GM18526 (cell line): ENCODE results near the gene MUS81.

ENCODE experiments used
- POLR2A ChIP-seq: IDR thresholded peaks from 3 replicates; pipeline ENCODE4 v1.6.1; 2011; ENCODE audit not compliant: insufficient read length; ENCODE audit errors: extremely low read depth

Gene MUS81

GRCh38 chr11:65833297-65834030, 26.8 kb upstream of the MUS81 start, which contains the start of gene SNX32:
Gene SNX32 (plus strand): TSS chr11:65833963. CDS start chr11:65834066, 103 bp downstream.
- peak; percentile 55 for TF ChIP-seq POLR2A

GRCh38 chr11:65834202-65834601, 26.0 kb upstream of the MUS81 start:
- TF ChIP-seq POLR2A = no peak

- TF ChIP-seq POLR2A = no peak
These were observed 18.1 kb upstream of the MUS81 start for GRCh38 chr11:65842144-65842543.

- no peak for TF ChIP-seq POLR2A
These were observed 16.4 kb upstream of the MUS81 start for GRCh38 chr11:65843811-65844210.

- no peak for TF ChIP-seq POLR2A
These were observed 15.9 kb upstream of the MUS81 start for GRCh38 chr11:65844231-65844872.

GRCh38 chr11:65847746-65848145, 12.5 kb upstream of the MUS81 start:
- no peak for TF ChIP-seq POLR2A

GRCh38 chr11:65849366-65849765, 10.9 kb upstream of the MUS81 start:
- TF ChIP-seq POLR2A = no peak

GRCh38 chr11:65849771-65850216, 10.4 kb upstream of the MUS81 start:
- TF ChIP-seq POLR2A = no peak

- no peak for TF ChIP-seq POLR2A
These were observed 9.8 kb upstream of the MUS81 start for GRCh38 chr11:65850217-65851082.

- no peak for TF ChIP-seq POLR2A
These were observed 9.1 kb upstream of the MUS81 start for GRCh38 chr11:65851083-65851579.

GRCh38 chr11:65851811-65852507, 8.3 kb upstream of the MUS81 start:
- no peak for TF ChIP-seq POLR2A

GRCh38 chr11:65852508-65853245, 7.6 kb upstream of the MUS81 start:
- TF ChIP-seq POLR2A = no peak

- TF ChIP-seq POLR2A = no peak
These were observed 6.8 kb upstream of the MUS81 start for GRCh38 chr11:65853246-65853979.
